H1 (cell line): ENCODE measurements around the gene LY6G5C. TPM values are rescaled to one million over a fixed set of nuclear protein-coding genes. Genes with fewer than 3 reads are reported as not detected.

ENCODE experiments used
- CEBPB ChIP-seq: IDR thresholded peaks from 2 replicates; pipeline ENCODE4 v1.6.1; 2012; ENCODE audit warnings: low read depth, low read length
- FOSL1 ChIP-seq: IDR thresholded peaks from 2 replicates; pipeline ENCODE4 v1.6.1; 2011; ENCODE audit warnings: mild to moderate bottlenecking, low read depth, low read length, moderate library complexity; ENCODE audit not compliant: insufficient read depth
- HDAC2 ChIP-seq, 2 experiments: fragments of 300-600 bp in 1 of 2; sonication (generic) in 1 of 2; IDR thresholded peaks; 2 replicates each; pipeline ENCODE4 v1.6.1; 2011 to 2012; ENCODE audit warnings: low read depth in 2 of 2, low read length in 2 of 2, mild to moderate bottlenecking in 2 of 2, moderate library complexity in 2 of 2, borderline replicate concordance in 1 of 2, inconsistent platforms in 1 of 2
- RXRA ChIP-seq: IDR thresholded peaks from 2 replicates; pipeline ENCODE4 v1.6.1; 2011; ENCODE audit warnings: low read depth, mild to moderate bottlenecking, low read length, moderate library complexity; ENCODE audit not compliant: insufficient read depth
- polyA plus RNA-seq, 7 experiments: library from polyadenylated mRNA; depleted of rRNA in 3 of 7; stranded (reverse) in 5 of 7; unstranded in 2 of 7; fragments of >200 nt in 5 of 7; fragments of 200-250 nt in 2 of 7; gene quantifications; 1 replicate in 5 of 7; 2 replicates in 1 of 7; 4 replicates in 1 of 7; pipeline versions ENCODE4 v1.2.1 to v1.2.3, GENCODE V29; 2011 to 2013; ENCODE audit warnings: missing spikeins in 2 of 7, mixed read lengths in 2 of 7
- total RNA-seq: library from RNA; stranded (reverse); fragmentation: NEBNext Ultra II Directional; extraction: Animal tissue kit (Norgen Biotek cat#: 25700); gene quantifications from 2 replicates; pipeline ENCODE4 v1.2.1, GENCODE V29; 2021

The LY6G5C gene
- total and polyA plus RNA-seq, 2 of the 8 experiments (the other 6 are each of a cell fraction or from before 2014, with no cell fraction given) = 1.1 to 1.8 TPM

DNA sequence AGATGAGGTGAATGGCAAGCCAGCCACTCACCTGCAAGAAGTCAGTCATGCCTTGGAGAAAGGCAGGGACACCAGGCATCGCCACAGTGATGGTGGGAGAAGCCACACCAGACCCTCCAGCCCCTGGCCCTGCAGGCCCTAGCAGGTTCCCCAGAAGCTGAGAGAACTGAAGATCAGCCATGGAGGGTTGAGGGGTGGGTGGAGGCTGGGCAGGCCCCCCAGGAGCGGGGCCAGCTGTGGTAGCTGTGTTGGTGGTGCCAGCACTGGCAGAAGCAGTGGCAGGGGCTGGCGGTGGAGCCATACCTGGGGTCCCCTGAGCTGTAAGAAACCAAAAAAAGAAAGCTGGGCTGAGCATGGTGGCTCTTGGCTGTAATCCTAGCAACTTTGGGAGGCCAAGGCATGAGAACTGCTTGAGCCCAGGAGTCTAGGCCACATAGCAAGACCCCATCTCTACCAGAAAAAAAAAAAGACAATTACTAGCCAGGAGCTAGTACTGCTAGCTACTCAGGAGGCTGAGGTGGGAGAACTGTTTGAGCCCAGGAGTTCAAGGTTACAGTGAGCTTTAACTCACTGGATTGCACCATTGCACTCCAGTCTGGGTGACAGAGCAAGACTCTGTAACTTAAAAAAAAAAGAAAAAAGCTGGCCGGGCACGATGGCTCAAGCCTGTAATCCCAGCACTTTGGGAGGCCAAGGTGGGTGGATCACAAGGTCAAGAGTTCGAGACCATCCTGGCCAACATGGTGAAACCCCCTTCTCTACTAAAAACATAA is 37.9 kb downstream of the LY6G5C start (continued):
- TF ChIP-seq CEBPB (no peak), RXRA (no peak), FOSL1 (no peak), HDAC2 (IDR thresholded peaks at IDR 0.05; ENCODE audit: borderline replicate concordance in 1 of 2, low read depth in 2 of 2, low read length in 2 of 2) (no peak)
